GM19328 (cell line): ENCODE measurements around the gene SUCNR1.
"Not testable (repeated sequence)": the region's sequence is repeated elsewhere in the genome, so short reads cannot be mapped to it uniquely, and the experiment has no call there.

Source experiments
- ATAC-seq: cut with Tn5 transposase; IDR thresholded peaks from one replicate; pipeline ENCODE4 v1.9.1; 2021; ENCODE audit warnings: mild to moderate bottlenecking, moderate library complexity; ENCODE audit not compliant: unreplicated experiment

The SUCNR1 gene

GRCh38 chr3:151900460-151900859 is 27.0 kb downstream of the SUCNR1 start:
- no peak for ATAC-seq

GRCh38 chr3:151900884-151901643 is 27.6 kb downstream of the SUCNR1 start:
- ATAC-seq: no peak

DNA sequence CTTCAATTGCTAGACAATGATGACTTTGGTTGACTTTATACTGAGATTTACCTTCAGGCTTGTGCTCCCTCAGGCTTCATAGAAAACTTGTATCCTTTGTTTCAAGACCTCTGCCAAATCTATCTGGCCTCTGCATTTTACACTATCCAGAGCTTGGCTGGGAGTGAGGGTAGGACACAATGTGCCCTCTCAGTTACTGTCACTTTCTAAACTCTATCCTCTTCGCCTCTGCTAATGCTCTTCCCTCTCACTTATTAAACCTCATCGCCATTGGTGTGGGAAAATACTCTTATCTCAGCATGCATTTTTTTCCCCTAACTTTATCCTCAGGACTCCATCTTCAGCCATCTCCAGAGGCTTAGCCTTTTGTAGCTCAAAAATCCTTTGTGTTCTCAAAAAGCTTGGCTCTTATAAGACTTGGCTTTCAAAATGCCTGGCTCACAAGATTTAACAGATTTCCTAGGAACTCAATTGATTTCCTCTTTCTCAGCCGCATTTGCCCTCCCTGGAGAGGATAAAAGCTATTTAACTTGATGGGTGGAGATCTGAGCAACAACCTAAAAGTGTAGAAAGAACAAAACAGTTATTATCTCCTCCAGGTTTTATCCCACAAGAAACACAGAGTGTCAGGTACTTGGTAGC is 28.3 kb downstream of the SUCNR1 start:
- no peak for ATAC-seq

- ATAC-seq: no peak
Observed at GRCh38 chr3:151903501-151903991, 30.1 kb downstream of the SUCNR1 start.

DNA sequence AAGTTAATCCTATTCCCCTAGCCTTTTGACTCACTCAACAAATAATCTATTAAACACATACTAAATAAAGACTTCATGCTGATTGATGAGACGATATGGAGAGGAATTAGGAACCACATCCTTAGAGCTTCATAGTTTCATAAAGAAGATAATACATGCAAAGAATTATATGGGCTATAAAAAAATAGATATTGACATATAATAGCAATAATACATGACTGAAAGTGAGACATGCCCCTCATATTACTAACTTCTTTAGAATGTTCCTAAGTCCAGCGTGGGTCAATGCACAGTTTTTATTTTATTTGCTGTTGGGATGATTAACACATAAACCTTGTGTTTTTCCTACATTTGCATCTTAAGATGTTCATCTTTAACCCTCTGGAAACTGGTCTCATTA is 32.2 kb downstream of the SUCNR1 start:
- ATAC-seq: no peak

- no peak for ATAC-seq
Observed at GRCh38 chr3:151906751-151907150, 33.3 kb downstream of the SUCNR1 start.

DNA sequence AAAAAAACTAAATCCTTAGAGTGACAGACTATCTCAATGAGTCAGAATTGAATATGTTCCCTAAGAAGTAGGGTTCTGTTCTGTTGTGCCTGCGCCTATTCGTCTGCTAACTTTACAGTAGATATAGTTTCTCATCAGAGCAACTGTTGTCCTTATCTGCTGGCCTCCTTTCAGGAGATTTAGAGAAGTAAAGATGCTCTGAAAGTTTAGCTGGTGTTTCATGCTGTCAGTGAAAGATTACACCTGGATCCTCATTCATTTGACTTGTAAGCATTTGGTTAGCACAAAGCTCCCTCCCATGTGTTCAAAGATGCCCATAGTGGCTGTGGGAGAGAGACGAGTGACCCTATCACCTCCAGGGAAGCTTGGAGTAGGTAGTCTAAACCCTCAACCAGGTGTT is 35.0 kb downstream of the SUCNR1 start:
- no peak for ATAC-seq

DNA sequence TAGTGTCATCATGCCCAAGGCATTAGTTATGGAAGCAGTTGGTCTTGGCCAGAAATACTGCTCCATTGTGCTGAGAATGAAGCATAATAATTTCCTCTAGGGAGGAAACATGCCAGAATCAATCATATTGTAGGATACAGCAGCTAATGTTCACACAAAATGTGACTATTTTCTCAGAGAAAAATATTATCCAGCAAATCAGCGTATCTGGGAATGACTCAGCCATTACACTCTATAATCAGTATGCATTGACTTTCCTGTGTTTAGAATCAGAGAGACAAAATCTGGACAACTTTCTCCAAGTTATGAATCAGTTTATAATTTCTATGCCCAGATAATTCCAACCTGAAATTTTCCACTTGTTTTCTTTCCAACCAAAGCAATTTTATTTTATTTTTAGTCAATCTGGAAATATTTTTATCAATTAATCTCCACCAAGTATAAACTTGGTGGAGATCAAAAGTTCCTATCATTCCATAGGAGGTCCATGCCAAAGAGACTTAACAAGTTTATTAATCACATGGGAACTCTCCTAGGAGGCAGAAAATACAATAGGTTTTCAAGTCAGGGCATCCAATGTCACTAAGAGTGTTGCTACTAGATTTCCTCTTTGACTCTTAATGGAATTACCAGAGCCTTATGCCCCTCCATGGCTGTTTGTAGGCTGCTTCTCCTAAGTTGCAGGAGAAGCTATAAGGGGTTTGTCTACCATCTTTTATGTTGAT is 36.4 kb downstream of the SUCNR1 start:
- no peak for ATAC-seq

GRCh38 chr3:151911462-151911861 is 38.0 kb downstream of the SUCNR1 start:
- no peak for ATAC-seq

GRCh38 chr3:151912028-151912427 is 38.6 kb downstream of the SUCNR1 start:
- no peak for ATAC-seq

DNA sequence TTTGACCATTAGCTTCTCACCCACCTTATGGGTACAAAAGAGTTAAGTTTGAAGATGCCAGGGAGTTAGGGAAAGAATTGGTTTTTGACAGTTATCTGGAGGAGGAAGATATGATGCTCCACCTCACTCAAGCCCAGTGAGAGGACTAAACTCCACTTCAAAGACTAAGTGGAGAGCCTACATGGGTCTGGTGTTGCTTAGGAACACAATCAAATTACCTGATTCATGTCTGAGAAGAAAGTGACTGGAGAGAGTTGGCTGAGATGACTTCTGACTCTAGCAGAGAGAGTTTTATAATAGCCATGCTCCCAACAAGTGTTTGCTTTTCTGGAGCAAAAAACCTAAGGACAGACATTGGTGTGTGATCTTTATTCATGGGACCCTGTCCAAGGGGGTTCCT is 43.3 kb downstream of the SUCNR1 start:
- no peak for ATAC-seq

DNA sequence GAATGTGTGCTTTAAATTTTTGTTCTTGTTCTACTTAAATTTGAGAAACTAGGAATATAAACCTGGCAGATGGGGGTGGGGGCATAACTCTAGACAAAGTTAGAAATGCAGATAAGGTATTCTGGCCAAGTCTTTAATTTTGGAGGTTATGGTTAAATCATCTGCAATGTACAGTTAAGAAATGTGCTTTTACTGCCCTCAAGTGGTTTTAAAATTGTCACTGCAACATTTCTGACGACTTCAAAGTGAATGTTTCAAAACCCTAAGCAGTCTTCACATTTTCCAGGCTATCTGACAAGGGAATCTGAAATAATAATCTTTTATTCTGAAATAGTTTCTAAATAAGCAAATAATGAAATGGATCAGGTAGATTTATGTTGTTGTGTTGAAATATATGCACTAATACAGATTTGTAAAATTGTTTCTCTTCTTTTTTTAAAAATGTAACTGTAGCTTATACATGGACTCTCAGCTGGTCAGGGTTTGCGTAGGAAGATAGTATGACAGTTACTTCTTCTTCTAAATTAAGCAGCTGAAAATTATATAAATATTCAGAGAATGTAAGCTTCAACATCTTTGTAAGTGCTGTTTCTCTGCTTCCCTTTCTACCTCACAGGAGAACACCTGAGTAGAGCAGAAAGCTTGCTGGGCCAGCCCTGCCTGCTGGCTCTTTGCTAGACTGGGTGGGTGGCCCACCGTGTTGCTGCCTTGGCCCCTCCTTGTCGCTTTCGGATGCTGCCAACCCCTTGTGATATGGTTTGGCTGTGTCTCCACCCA is 45.0 kb downstream of the SUCNR1 start:
- no peak for ATAC-seq

DNA sequence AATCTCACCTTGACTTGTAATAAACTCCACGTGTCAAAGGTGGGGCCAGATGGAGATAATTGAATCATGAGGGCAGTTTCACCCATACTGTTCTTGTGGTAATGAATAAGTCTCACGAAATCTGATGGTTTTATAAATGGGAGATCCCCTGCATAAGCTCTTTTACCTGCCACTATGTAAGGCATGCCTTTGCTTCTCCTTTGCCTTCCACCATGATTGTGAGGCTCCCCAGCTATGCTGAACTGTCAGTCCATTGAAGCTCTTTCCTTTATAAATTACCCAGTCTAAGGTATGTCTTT is 45.5 kb downstream of the SUCNR1 start:
- no peak for ATAC-seq

DNA sequence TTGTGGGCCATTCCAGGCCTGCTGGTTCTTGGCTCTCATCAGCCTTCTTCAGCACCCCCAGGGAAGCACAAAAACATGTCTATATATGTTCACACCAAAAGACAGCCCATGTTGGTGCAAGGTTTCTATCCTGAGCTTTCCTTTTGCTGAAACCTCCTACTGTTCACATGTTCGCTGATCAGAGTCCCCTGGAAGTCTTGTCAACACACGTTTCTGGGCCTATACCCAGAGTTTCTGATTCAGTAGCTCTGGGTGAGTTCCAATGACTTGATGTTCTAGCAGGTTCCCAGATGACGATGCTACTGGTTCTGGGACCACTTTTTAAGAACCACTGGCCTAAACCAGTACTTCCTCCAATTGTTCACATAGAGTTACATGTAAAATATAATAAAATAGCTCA is 46.0 kb downstream of the SUCNR1 start:
- ATAC-seq: no peak

- ATAC-seq: no peak
Observed at GRCh38 chr3:151923901-151924300, 50.5 kb downstream of the SUCNR1 start.

DNA sequence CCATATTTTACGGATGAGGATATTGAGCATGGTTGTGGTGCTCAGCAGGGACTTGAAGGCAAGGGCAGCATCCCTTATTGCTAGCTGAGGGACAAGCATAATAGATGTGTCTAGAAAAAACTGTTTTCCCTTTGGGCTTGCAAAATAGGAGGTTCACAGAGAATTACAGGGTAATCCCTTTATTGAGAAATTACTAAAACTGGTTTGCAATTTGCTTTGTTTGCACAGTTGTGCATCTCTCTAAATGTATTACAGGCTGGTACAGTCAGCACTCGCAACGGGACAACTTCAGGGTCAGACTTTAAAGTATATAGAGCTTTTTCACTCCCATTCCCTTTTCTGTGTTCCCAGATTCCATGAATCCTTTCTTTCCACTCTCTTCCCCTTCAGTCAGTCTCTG is 51.3 kb downstream of the SUCNR1 start:
- ATAC-seq: no peak

DNA sequence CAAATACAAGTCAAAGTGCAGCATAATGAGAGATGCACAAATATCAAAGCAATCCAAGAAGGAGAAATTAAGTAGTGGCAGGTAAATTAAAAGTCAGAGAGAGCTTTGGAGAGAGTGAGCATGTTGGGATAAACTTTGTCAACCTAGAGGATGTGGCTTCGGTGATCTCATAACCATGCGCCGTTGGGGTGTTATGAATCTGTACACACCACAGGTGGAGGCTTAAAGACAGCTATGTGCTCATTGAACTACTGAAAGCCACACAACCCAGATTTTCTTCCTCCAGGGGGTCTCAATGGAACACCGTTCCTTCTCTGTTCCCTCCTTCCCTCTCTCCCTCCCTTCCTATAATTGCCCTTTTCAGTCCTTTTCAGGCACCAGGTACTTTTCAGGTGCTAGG is 52.0 kb downstream of the SUCNR1 start:
- no peak for ATAC-seq

DNA sequence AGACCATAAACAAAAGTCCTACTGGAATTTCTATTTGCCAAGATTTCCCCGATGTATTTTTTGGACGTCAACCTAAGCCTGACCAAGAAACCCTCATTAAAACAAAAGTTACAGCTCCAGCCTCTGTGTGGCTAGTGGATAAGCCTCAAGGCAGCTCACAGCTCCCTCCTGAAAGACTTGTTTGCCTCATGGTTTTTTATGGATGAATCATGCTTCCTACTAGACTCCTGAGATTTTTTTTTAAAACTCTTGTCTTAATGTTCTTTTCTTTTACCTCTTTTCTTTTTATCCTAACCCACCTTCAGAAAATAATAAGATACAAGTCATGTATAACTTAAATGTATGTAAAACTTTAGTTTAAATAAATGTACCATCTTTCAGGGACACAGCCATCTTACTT is 52.4 kb downstream of the SUCNR1 start:
- no peak for ATAC-seq

DNA sequence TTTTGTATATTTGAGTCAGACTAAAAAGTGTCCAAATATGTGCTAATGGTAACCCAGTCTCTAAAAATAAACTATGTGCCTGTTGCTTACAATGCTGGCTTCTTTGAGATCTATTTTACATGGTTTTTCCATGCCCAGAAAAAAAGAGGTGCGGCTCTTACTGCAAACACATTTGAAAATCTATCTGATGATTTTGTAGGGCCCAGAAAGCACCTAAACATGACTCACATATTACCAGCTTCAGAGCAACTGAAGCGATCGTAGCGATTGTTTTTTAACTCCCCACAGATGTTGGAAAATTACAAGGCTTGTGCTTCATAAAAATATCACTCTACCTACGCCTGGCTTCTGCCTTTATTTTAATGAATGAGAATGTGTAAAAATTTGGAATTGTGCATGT is 53.5 kb downstream of the SUCNR1 start:
- ATAC-seq: no peak

- not testable (repeated sequence) for ATAC-seq
Observed at GRCh38 chr3:151927915-151928525, 54.6 kb downstream of the SUCNR1 start.

GRCh38 chr3:151931171-151931570 is 57.7 kb downstream of the SUCNR1 start:
- no peak for ATAC-seq
